IPS-18a (cell line): ENCODE measurements around the gene OSBPL7.
A peak's percentile ranks its signal among the peaks of the same experiment; 100 is the strongest.

ENCODE experiments used
- H3K27ac ChIP-seq: one replicate; pipeline ENCODE4 v1.5.1; 2013; ENCODE audit warnings: low read length
- H3K27me3 ChIP-seq: one replicate; pipeline ENCODE4 v1.6.1; 2013; ENCODE audit warnings: mild to moderate bottlenecking, low read length; ENCODE audit not compliant: control insufficient read depth, insufficient read depth
- H3K36me3 ChIP-seq: one replicate; pipeline ENCODE4 v1.6.1; 2013; ENCODE audit warnings: low read depth, low read length; ENCODE audit not compliant: control insufficient read depth
- H3K4me1 ChIP-seq: one replicate; pipeline ENCODE4 v1.6.1; 2013; ENCODE audit warnings: low read depth, low read length; ENCODE audit not compliant: control insufficient read depth
- H3K4me3 ChIP-seq: one replicate; pipeline ENCODE4 v1.5.1; 2013; ENCODE audit warnings: low read length
- H3K9ac ChIP-seq: one replicate; pipeline ENCODE4 v1.6.1; 2013; ENCODE audit warnings: mild to moderate bottlenecking, low read length, moderate library complexity
- H3K9me3 ChIP-seq: one replicate; pipeline ENCODE4 v1.6.1; 2013; ENCODE audit warnings: low read depth, low read length; ENCODE audit not compliant: control insufficient read depth

OSBPL7 gene

GRCh38 chr17:47844814-47845715 is 23.5 kb upstream of the OSBPL7 start:
- no peak overlapping the region for H3K4me3 ChIP-seq
- peaks cover 11% of the 10 kb centered on the region for H3K4me1 ChIP-seq
- no peak overlapping the region for H3K27ac ChIP-seq
- peaks cover 55% of the 10 kb centered on the region for H3K27me3 ChIP-seq
- no peaks in the 10 kb centered on the region for H3K36me3 ChIP-seq
- no peak overlapping the region for H3K9ac ChIP-seq
- H3K9me3 ChIP-seq, result no peaks in the 10 kb centered on the region

- Histone ChIP-seq H3K27ac (no peak overlapping the region), H3K27me3 (peaks cover 47% of the 10 kb centered on the region), H3K9ac (no peak overlapping the region), H3K4me3 (no peak overlapping the region), H3K4me1 (peaks cover 11% of the 10 kb centered on the region), H3K36me3 (no peaks in the 10 kb centered on the region), H3K9me3 (no peaks in the 10 kb centered on the region)
Measured at GRCh38 chr17:47844227-47844626, 22.6 kb upstream of the OSBPL7 start.

- H3K4me1 ChIP-seq, result peaks cover 11% of the 10 kb centered on the region
- H3K36me3 ChIP-seq, result no peaks in the 10 kb centered on the region
- no peak overlapping the region for H3K27ac ChIP-seq
- peaks cover 38% of the 10 kb centered on the region for H3K27me3 ChIP-seq
- H3K4me3 ChIP-seq, result no peak overlapping the region
- H3K9ac ChIP-seq, result no peak overlapping the region
- no peaks in the 10 kb centered on the region for H3K9me3 ChIP-seq
Measured at GRCh38 chr17:47843391-47843730, 21.8 kb upstream of the OSBPL7 start.

GRCh38 chr17:47841488-47842291 is 20.1 kb upstream of the OSBPL7 start:
- H3K4me3 ChIP-seq, result no peak overlapping the region
- H3K9me3 ChIP-seq, result no peaks in the 10 kb centered on the region
- H3K36me3 ChIP-seq, result no peaks in the 10 kb centered on the region
- peaks cover 22% of the 10 kb centered on the region for H3K27me3 ChIP-seq
- H3K4me1 ChIP-seq, result peaks cover 11% of the 10 kb centered on the region
- H3K27ac ChIP-seq, result no peak overlapping the region
- no peak overlapping the region for H3K9ac ChIP-seq

GRCh38 chr17:47840742-47841487 is 19.3 kb upstream of the OSBPL7 start, which contains the start of gene SCRN2:
Gene SCRN2 (minus strand): TSS chr17:47841273. CDS start chr17:47840843, 430 bp downstream.
- Histone ChIP-seq H3K4me3 (peak within 1 kb of the TSS; percentile 88), H3K36me3 (peaks cover 3% of the 10 kb centered on the region), H3K9me3 (no peaks in the 10 kb centered on the region), H3K4me1 (peaks cover 11% of the 10 kb centered on the region), H3K27ac (no peak within 1 kb of the TSS), H3K9ac (peak within 1 kb of the TSS; percentile 68), H3K27me3 (peaks cover 14% of the 10 kb centered on the region)

GRCh38 chr17:47840001-47840741 is 18.6 kb upstream of the OSBPL7 start:
- Histone ChIP-seq H3K4me3 (peak overlapping the region; percentile 88), H3K27ac (no peak overlapping the region), H3K9ac (peak overlapping the region; percentile 68), H3K4me1 (peaks cover 11% of the 10 kb centered on the region), H3K9me3 (no peaks in the 10 kb centered on the region), H3K27me3 (peaks cover 6% of the 10 kb centered on the region), H3K36me3 (peaks cover 5% of the 10 kb centered on the region)

GRCh38 chr17:47839071-47839470 is 17.5 kb upstream of the OSBPL7 start:
- H3K9ac ChIP-seq, result no peak overlapping the region
- H3K4me1 ChIP-seq, result peaks cover 11% of the 10 kb centered on the region
- no peaks in the 10 kb centered on the region for H3K9me3 ChIP-seq
- no peak overlapping the region for H3K4me3 ChIP-seq
- no peaks in the 10 kb centered on the region for H3K27me3 ChIP-seq
- H3K27ac ChIP-seq, result no peak overlapping the region
- peaks cover 5% of the 10 kb centered on the region for H3K36me3 ChIP-seq

GRCh38 chr17:47838636-47839035 is 17.0 kb upstream of the OSBPL7 start:
- Histone ChIP-seq H3K4me3 (no peak overlapping the region), H3K27ac (no peak overlapping the region), H3K9ac (no peak overlapping the region), H3K36me3 (peaks cover 5% of the 10 kb centered on the region), H3K4me1 (peaks cover 8% of the 10 kb centered on the region), H3K27me3 (no peaks in the 10 kb centered on the region), H3K9me3 (no peaks in the 10 kb centered on the region)

- H3K9me3 ChIP-seq, result no peaks in the 10 kb centered on the region
- no peaks in the 10 kb centered on the region for H3K27me3 ChIP-seq
- no peaks in the 10 kb centered on the region for H3K4me1 ChIP-seq
- H3K36me3 ChIP-seq, result peaks cover 5% of the 10 kb centered on the region
- H3K9ac ChIP-seq, result no peak overlapping the region
- H3K4me3 ChIP-seq, result no peak overlapping the region
- H3K27ac ChIP-seq, result no peak overlapping the region
Measured at GRCh38 chr17:47837401-47838039, 15.9 kb upstream of the OSBPL7 start.

GRCh38 chr17:47836601-47837000 is 15.0 kb upstream of the OSBPL7 start:
- Histone ChIP-seq H3K4me3 (no peak overlapping the region), H3K27me3 (no peaks in the 10 kb centered on the region), H3K4me1 (no peaks in the 10 kb centered on the region), H3K9ac (no peak overlapping the region), H3K27ac (no peak overlapping the region), H3K9me3 (no peaks in the 10 kb centered on the region), H3K36me3 (peaks cover 5% of the 10 kb centered on the region)
